Activated CD4-positive, alpha-beta T cell treated with anti-CD3 and anti-CD28 coated beads for 36 hours (primary cell): ENCODE measurements around the gene TTYH2. TPM values are rescaled to one million over a fixed set of nuclear protein-coding genes. Genes with fewer than 3 reads are reported as not detected.
"Not testable (repeated sequence)": the region's sequence is repeated elsewhere in the genome, so short reads cannot be mapped to it uniquely, and the experiment has no call there.

Experiments used
- ATAC-seq: fragments of 200-7000 bp; cut with Tn5 transposase; one replicate; pipeline ENCODE4 v1.10.0; 2021; ENCODE audit warnings: mild to moderate bottlenecking, moderate library complexity
- CTCF ChIA-PET: fragments of 350-600 bp; sonication (Branson Sonifier 250); formaldehyde crosslinking; loops from one replicate; lab custom pipeline; 2021; ENCODE audit warnings: antibody characterized with exemption; lab: Charles Lee
- POLR2A ChIA-PET: fragments of 350-600 bp; sonication (Branson Sonifier 250); formaldehyde crosslinking; loops from one replicate; lab custom pipeline; 2021; ENCODE audit warnings: antibody characterized with exemption, inconsistent platforms; lab: Charles Lee
- DNase-seq: peaks from one replicate; pipeline ENCODE4 v3.0.0-alpha.2; 2020
- H3K27ac Mint-ChIP-seq: one replicate; pipeline ENCODE4 v1.8.0; 2021; ENCODE audit warnings: mixed read lengths
- H3K27me3 Mint-ChIP-seq: one replicate; pipeline ENCODE4 v1.8.0; 2021; ENCODE audit warnings: mixed read lengths
- H3K36me3 Mint-ChIP-seq: one replicate; pipeline ENCODE4 v1.8.0; 2021; ENCODE audit warnings: low read depth, mixed read lengths
- H3K4me1 Mint-ChIP-seq: one replicate; pipeline ENCODE4 v1.8.0; 2021; ENCODE audit warnings: mixed read lengths
- H3K4me3 Mint-ChIP-seq: one replicate; pipeline ENCODE4 v1.8.0; 2021; ENCODE audit warnings: mild to moderate bottlenecking, moderate library complexity, mixed read lengths
- H3K9me3 Mint-ChIP-seq: one replicate; pipeline ENCODE4 v1.8.0; 2021; ENCODE audit warnings: low read depth, mixed read lengths
- intact Hi-C, 2 experiments: fragments of 100-400 bp; cut with DNase I in 1 of 2; cut with micrococcal nuclease in 1 of 2; formaldehyde crosslinking; loops; one replicate each; pipeline versions ENCODE4 v1.14.2 to v1.15.1; 2022 to 2024; cut with DNase I, micrococcal nuclease
- total RNA-seq, 2 experiments: library from RNA; stranded (reverse); gene quantifications; one replicate each; pipeline ENCODE4 v1.2.3, GENCODE V29; 2021

The TTYH2 gene
- total RNA-seq, 2 experiments from 2014 or later: 2.7 to 3.4 TPM

DNA sequence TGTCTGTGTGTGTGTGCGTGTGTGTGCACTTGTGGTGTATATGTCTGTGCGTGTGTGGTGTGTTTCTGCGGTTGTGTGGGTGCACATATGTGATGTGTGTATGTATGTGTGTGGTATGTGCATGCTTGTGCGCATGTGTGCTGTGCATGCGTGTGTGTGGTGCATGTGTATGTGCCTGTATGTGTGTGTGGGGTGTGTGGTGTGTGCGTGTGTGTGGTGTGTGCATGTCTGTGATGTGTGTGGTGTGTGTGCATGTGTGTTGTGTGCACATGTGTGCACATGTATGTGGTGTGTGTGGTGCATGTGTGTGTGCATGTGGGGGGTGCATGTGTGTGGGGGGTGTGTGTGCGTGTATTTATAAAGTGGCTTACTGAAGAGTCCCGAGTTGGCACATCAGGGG, 37.7 kb downstream of the TTYH2 start:
- H3K9me3 Mint-ChIP-seq: no peaks in the 10 kb centered on the region
- no peaks in the 10 kb centered on the region for H3K36me3 Mint-ChIP-seq
- ChIA-PET POLR2A (no interaction called here), CTCF (no interaction called here)
- no peak overlapping the region for H3K27ac Mint-ChIP-seq
- no peak overlapping the region for H3K4me3 Mint-ChIP-seq
- ATAC-seq: no peak
- intact Hi-C loops: no loop called here
- no peaks in the 10 kb centered on the region for H3K4me1 Mint-ChIP-seq
- no peak for DNase-seq
- H3K27me3 Mint-ChIP-seq: no peaks in the 10 kb centered on the region

DNA sequence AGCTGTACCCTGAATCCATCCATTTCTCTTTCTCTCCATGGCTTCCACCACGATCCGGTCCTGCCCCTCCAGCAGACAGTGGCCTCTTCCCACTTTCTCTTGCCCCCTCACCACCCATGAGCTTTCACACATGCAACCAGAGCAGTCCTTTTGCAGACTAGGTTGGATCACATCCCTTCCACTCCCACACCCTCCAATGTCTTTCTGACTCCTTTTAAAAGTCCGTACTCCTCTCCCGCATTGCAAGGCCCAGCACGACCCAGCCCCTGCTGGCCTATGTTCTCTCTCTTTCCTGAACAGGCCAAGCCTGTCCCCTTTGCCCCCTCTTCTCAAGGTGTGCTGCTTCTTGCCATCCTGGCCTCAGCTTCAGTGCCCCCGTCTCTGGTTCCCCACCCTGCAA, 38.2 kb downstream of the TTYH2 start:
- CTCF ChIA-PET: no interaction called here
- Mint-ChIP-seq H3K27ac (no peak overlapping the region), H3K36me3 (no peaks in the 10 kb centered on the region), H3K4me3 (no peak overlapping the region), H3K27me3 (no peaks in the 10 kb centered on the region), H3K9me3 (no peaks in the 10 kb centered on the region), H3K4me1 (no peaks in the 10 kb centered on the region)
- intact Hi-C loops: no loop called here
- POLR2A ChIA-PET: no interaction called here
- DNase-seq: no peak
- no peak for ATAC-seq

DNA sequence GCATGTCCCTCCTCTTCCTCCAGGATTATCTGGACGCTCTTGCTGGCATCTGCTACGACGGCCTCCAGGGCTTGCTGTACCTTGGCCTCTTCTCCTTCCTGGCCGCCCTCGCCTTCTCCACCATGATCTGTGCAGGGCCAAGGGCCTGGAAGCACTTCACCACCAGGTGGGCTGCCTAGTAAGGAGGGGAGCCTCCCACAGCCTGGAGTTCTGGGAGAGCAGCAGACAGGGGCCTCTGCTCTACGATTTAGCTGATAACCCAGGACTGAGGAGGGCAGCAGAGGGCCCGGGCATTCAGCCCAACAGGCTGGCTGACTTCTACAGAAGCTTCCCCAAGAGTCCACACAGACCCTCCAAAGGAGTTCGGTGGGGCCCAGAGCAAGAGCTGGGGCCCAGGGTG, 38.8 kb downstream of the TTYH2 start:
- no peaks in the 10 kb centered on the region for H3K9me3 Mint-ChIP-seq
- CTCF ChIA-PET: no interaction called here
- ATAC-seq (no peak), DNase-seq (no peak)
- H3K27ac Mint-ChIP-seq: no peak overlapping the region
- intact Hi-C loops: no loop called here
- H3K4me1 Mint-ChIP-seq: no peaks in the 10 kb centered on the region
- H3K27me3 Mint-ChIP-seq: no peaks in the 10 kb centered on the region
- H3K36me3 Mint-ChIP-seq: no peaks in the 10 kb centered on the region
- H3K4me3 Mint-ChIP-seq: no peak overlapping the region
- POLR2A ChIA-PET: no interaction called here

DNA sequence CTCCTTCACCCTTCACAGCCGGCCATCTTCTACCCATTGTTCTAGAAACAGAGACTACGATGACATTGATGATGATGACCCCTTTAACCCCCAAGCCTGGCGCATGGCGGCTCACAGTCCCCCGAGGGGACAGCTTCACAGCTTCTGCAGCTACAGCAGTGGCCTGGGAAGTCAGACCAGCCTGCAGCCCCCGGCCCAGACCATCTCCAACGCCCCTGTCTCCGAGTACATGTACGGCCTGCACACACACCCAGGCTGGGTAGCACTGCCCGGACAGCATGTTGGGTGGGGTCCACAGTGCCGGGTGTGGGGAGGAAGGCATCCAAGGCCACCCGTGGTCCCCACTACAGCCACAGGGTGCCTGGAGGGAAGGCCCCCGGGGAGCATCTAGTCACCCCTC, 39.7 kb downstream of the TTYH2 start:
- no peak overlapping the region for H3K27ac Mint-ChIP-seq
- no peaks in the 10 kb centered on the region for H3K27me3 Mint-ChIP-seq
- POLR2A ChIA-PET: no interaction called here
- H3K9me3 Mint-ChIP-seq: no peaks in the 10 kb centered on the region
- intact Hi-C loops: no loop called here
- DNase-seq (no peak), ATAC-seq (no peak)
- CTCF ChIA-PET: no interaction called here
- H3K4me1 Mint-ChIP-seq: no peaks in the 10 kb centered on the region
- no peak overlapping the region for H3K4me3 Mint-ChIP-seq
- H3K36me3 Mint-ChIP-seq: no peaks in the 10 kb centered on the region

DNA sequence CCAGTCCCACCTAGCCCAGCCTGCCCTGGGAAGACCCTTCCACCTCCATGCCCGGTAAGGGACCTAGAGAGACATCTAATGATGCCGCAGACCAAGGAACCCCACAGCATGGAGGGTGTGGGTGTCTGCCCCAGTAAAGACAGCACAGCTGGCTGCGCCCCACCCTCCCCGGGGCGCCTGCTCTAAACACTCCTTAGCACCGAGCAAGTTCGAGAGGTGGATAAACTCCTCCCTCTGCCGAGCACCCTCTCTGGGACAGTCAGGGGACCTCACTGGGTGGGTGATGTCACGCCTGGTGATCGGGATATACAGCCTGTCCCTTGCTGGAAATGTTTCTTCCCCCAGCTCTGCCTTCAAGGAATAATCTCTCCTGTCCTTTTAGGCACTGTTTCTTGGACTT, 43.9 kb downstream of the TTYH2 start:
- H3K27me3 Mint-ChIP-seq: no peaks in the 10 kb centered on the region
- H3K4me3 Mint-ChIP-seq: no peak overlapping the region
- CTCF ChIA-PET: no interaction called here
- POLR2A ChIA-PET: no interaction called here
- DNase-seq: no peak
- no peaks in the 10 kb centered on the region for H3K9me3 Mint-ChIP-seq
- no peaks in the 10 kb centered on the region for H3K36me3 Mint-ChIP-seq
- no peak for ATAC-seq
- intact Hi-C loops: no loop called here
- no peak overlapping the region for H3K27ac Mint-ChIP-seq
- H3K4me1 Mint-ChIP-seq: no peaks in the 10 kb centered on the region

DNA sequence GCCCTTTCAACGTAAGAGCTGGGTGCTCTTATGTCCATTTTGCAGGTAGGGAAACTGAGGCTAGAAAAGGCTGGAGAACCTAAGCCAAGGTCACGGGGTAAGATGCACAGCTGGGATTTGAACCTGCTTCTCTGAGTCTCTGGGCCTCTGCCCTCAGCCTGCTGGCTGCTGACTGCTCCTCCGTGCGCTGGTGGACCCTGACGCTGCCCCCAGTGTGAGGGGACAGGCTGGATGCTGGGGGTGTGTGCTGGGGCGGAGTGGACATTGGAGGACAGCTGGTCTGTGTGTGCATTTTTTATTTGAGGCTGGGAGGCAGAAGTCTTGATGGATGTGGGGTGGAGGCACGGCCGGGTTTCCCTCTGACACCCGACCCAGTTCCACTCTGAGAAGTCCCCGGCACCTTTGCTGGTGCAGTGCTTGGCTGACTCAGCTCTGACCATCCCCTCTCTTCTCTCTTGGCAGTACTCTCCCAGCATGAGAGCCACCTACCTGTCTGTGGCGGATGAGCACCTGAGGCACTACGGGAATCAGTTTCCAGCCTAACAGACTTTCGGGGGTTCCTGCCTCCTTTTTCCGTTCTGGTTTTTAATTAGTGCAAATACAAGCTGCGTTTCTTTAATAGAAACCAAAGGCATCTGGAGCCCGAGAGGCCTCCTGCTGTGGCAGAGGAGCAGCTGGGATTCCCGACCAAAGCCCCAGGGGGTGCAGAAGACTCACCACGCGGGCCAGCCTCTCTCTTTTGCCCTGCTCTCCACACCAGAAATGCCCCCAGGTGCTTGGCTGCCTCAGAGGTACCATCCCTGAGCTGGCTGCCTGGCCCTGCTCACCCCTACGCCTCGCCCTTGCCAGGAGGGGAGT, 46.5 kb downstream of the TTYH2 start:
- no peak for ATAC-seq
- ChIA-PET POLR2A (no interaction called here), CTCF (interaction anchor here (1.9 kb wide), 1 partner anchor 11 kb away, joined by 8 read pairs; no protein-coding TSS in a partner anchor)

DNA sequence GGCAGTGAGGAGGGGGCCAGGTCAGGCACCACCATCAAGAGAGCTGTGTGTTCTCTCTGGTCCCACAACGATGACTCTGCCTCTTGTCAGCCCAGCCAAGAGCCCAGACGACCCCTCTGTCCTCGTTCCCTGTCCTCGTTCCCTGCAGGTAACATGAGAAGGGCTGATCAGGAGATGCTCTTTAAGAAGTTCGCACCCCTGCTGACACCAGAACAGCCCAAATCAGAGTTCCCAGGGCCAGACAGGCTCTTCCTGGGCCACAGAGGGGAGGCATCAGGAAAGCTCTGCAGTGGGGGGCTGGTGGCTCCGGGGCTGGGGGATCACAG, 47.1 kb downstream of the TTYH2 start:
- ChIA-PET CTCF (no interaction called here), POLR2A (no interaction called here)
- Mint-ChIP-seq H3K9me3 (no peaks in the 10 kb centered on the region), H3K27ac (no peak overlapping the region), H3K4me1 (no peaks in the 10 kb centered on the region), H3K36me3 (no peaks in the 10 kb centered on the region), H3K4me3 (no peak overlapping the region), H3K27me3 (no peaks in the 10 kb centered on the region)
- DNase-seq (no peak), ATAC-seq (no peak)
- intact Hi-C loops: no loop called here

More for the DNA sequence above, 46.5 kb downstream of the TTYH2 start:
- H3K4me3 Mint-ChIP-seq: no peak overlapping the region
- H3K9me3 Mint-ChIP-seq: no peaks in the 10 kb centered on the region
- no peaks in the 10 kb centered on the region for H3K27me3 Mint-ChIP-seq
- H3K27ac Mint-ChIP-seq: no peak overlapping the region
- no peaks in the 10 kb centered on the region for H3K36me3 Mint-ChIP-seq
- no peak for DNase-seq
- intact Hi-C loops: no loop called here
- no peaks in the 10 kb centered on the region for H3K4me1 Mint-ChIP-seq

DNA sequence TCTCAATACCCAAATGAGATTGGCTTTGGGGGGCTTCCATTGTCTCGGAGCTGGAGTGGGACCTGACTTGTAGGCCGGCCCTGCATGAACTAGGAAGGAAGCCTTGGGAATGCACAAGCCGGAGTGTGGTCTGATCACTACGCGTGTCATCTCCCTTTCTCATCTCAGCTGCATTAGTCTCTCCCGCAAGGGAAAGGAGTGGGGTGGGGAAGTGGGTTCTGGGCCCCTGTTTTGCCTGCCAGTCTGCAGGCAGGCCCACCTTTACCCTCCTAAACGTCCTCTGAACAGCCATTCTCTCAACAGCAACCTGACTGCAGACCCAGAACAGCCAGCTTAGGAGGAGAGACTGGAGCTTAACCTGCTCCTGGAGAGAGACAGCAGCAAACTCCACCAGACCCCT, 49.2 kb downstream of the TTYH2 start:
- no peak overlapping the region for H3K27ac Mint-ChIP-seq
- CTCF ChIA-PET: interaction anchor here (0.5 kb wide), 1 partner anchor 85 kb away, joined by 3 read pairs; no protein-coding TSS in a partner anchor
- H3K27me3 Mint-ChIP-seq: peaks cover 4% of the 10 kb centered on the region
- H3K4me1 Mint-ChIP-seq: peaks cover under 1% of the 10 kb centered on the region
- no peak for DNase-seq
- intact Hi-C loops: no loop called here
- H3K4me3 Mint-ChIP-seq: no peak overlapping the region
- ATAC-seq: no peak
- POLR2A ChIA-PET: no interaction called here
- peaks cover 2% of the 10 kb centered on the region for H3K9me3 Mint-ChIP-seq
- H3K36me3 Mint-ChIP-seq: no peaks in the 10 kb centered on the region

DNA sequence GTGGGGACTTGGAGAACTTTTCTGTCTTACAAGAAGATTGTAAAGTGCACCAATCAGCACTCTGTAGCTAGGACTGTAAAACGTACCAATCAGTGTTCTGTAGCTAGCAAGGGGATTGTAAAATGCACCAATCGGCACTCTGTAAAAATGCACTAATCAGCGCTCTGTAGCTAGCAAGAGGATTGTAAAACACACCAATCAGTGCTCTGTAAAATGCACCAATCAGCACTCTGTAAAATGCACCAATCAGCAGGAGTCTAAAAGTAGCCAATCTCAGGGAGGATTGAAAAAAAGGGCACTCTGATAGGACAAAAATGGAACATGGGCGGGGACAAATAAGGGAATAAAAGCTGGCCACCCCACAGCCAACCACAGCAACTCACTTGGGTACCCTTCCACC, 53.7 kb downstream of the TTYH2 start:
- H3K27me3 Mint-ChIP-seq, POLR2A ChIA-PET, H3K4me3 Mint-ChIP-seq, H3K36me3 Mint-ChIP-seq, intact Hi-C loops, DNase-seq, H3K27ac Mint-ChIP-seq, H3K9me3 Mint-ChIP-seq, H3K4me1 Mint-ChIP-seq, ATAC-seq: not testable (repeated sequence)
- CTCF ChIA-PET: interaction anchor here (0.7 to 1.3 kb wide), 3 partner anchors 68 to 837 kb away, joined by 3 to 6 read pairs (median 3); no protein-coding TSS in a partner anchor

DNA sequence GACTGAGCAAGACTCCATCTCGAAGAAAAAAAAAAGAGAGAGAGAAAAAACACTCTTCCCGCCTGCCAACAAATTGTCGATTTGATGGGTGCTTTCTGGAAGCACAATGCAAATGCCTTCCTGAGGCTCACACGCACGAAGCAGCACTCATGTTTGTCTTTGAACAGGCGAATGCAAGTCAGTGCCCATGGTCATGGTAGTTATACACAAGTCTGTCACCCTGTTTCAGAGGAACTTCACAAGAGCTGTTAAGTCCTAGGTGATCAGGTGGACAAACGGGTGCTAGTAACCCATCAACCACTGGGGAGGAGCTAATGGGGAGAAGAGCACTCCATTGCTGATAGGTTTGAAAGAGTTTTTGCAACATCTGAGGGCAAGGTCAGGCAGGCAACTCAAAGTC, 54.2 kb downstream of the TTYH2 start:
- ChIA-PET POLR2A (no interaction called here), CTCF (interaction anchor here (0.7 to 1.3 kb wide), 4 partner anchors 68 to 838 kb away, joined by 3 to 6 read pairs (median 3); no protein-coding TSS in a partner anchor)
- intact Hi-C loops: no loop called here
- Mint-ChIP-seq H3K4me3 (no peak overlapping the region), H3K27ac (no peak overlapping the region), H3K36me3 (no peaks in the 10 kb centered on the region), H3K27me3 (peaks cover 7% of the 10 kb centered on the region), H3K9me3 (peaks cover 2% of the 10 kb centered on the region), H3K4me1 (peaks cover 3% of the 10 kb centered on the region)
- DNase-seq (no peak), ATAC-seq (no peak)

DNA sequence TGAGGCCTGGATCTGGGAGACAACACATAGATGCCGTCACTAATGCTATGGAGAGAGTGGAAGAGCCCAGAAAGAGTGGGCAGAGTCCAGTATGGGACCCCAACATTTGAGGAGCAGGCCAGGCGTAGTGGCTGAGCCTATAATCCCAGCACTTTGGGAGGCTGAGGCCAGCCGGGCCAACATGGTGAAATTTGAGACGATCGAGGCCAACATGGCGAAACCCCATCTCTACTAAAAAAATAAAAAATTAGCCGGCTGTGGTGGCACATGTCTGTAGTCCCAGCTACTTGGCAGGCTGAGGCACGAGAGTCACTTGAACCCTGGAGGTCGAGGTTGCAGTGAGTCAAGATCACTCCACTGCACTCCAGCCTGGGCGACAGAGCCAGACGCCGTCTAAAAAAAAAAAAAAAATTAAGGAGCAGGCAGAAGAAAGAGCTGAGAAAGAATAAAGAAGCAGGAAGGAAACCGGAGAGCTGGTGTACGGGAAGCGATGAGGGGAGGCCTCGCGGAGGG, 54.7 kb downstream of the TTYH2 start:
- ATAC-seq (no peak), DNase-seq (no peak)
- Mint-ChIP-seq H3K9me3 (peaks cover 2% of the 10 kb centered on the region), H3K27ac (no peak overlapping the region), H3K4me3 (no peak overlapping the region), H3K27me3 (peaks cover 7% of the 10 kb centered on the region), H3K4me1 (peaks cover 3% of the 10 kb centered on the region), H3K36me3 (no peaks in the 10 kb centered on the region)
- intact Hi-C loops: no loop called here
- ChIA-PET POLR2A (no interaction called here), CTCF (interaction anchor here (0.7 to 1.3 kb wide), 3 partner anchors 68 to 112 kb away, joined by 3 to 6 read pairs (median 3); no protein-coding TSS in a partner anchor)

DNA sequence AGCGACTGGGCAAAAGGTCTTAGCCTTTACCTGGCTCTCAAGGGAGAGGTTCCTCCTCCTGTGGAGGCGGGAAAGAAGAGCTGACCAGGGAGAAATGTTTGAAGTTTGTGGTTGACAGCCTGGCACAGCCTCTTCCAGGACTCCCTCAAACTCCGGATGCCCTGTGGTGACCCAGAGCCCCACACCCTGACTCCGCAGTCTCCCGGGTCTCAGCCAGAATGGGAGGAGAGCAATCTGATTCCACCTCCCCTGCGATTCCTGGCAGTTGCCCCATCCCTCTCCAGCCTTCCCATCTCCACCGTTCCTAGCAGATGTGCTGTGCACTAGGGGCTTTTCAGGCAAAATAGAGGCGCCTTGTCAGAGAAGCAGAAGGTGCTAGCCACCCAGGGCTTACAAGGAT, 55.2 kb downstream of the TTYH2 start:
- CTCF ChIA-PET: interaction anchor here (1.1 kb wide), 1 partner anchor 112 kb away, joined by 3 read pairs; no protein-coding TSS in a partner anchor
- Mint-ChIP-seq H3K4me3 (no peak overlapping the region), H3K27me3 (peaks cover 7% of the 10 kb centered on the region), H3K27ac (no peak overlapping the region), H3K4me1 (peaks cover 4% of the 10 kb centered on the region), H3K36me3 (no peaks in the 10 kb centered on the region), H3K9me3 (peaks cover 2% of the 10 kb centered on the region)
- intact Hi-C loops: no loop called here
- POLR2A ChIA-PET: no interaction called here
- ATAC-seq (no peak), DNase-seq (no peak)
